ENCODE results near the gene SAMD15. TPM values are rescaled to one million over a fixed set of nuclear protein-coding genes. Genes with fewer than 3 reads are reported as not detected.

Gene SAMD15
- total RNA-seq, 1 donor from 2014 or later = 2.1 TPM

GRCh38 chr14:77436042-77436441 is 58.9 kb downstream of the SAMD15 start:
- Histone ChIP-seq H3K4me2 (ENCODE audit: low read length) (no peak overlapping the region), H2AFZ (ENCODE audit: low read depth, low read length) (no peak overlapping the region), H3K27ac (ENCODE audit: low read depth, low read length) (no peak overlapping the region), H4K20me1 (ENCODE audit: insufficient read depth, low read length) (no peaks in the 10 kb centered on the region), H3K9me3 (ENCODE audit: insufficient read depth, low read depth, low read length) (no peaks in the 10 kb centered on the region), H3K9ac (ENCODE audit: low read length) (no peak overlapping the region), H3K4me1 (ENCODE audit: insufficient read depth, low read length) (no peaks in the 10 kb centered on the region), H3K27me3 (ENCODE audit: insufficient read depth, low read length) (no peaks in the 10 kb centered on the region), H3K4me3 (ENCODE audit: insufficient read depth, low read depth, low read length) (no peak overlapping the region), H3K36me3 (ENCODE audit: insufficient read depth, low read length) (peaks cover 35% of the 10 kb centered on the region), H3K79me2 (ENCODE audit: insufficient read depth, low read length) (no peaks in the 10 kb centered on the region)
- DNase-seq (ENCODE audit: low read depth) (no peak), FAIRE-seq (no peak)
- TF ChIP-seq CTCF (IDR thresholded peaks at IDR 0.05; ENCODE audit: insufficient read depth, low read depth, low read length) (no peak), EZH2 (IDR thresholded peaks at IDR 0.05; ENCODE audit: insufficient read depth, low read length) (no peak)
- no peaks in the 10 kb centered on the region for H3K27me3 Mint-ChIP-seq (ENCODE audit: low read depth, unreplicated experiment)
- H3K4me1 Mint-ChIP-seq (ENCODE audit: low read depth, unreplicated experiment) = peaks cover 8% of the 10 kb centered on the region
- no peaks in the 10 kb centered on the region for H3K9me3 Mint-ChIP-seq (ENCODE audit: unreplicated experiment)
- no peak overlapping the region for H3K27ac Mint-ChIP-seq (ENCODE audit: unreplicated experiment)
- H3K4me3 Mint-ChIP-seq (ENCODE audit: unreplicated experiment) = no peak overlapping the region
- peaks cover 21% of the 10 kb centered on the region for H3K36me3 Mint-ChIP-seq (ENCODE audit: low read depth, unreplicated experiment)

GRCh38 chr14:77438596-77438995 is 61.4 kb downstream of the SAMD15 start:
- Histone ChIP-seq H3K4me2 (ENCODE audit: low read length) (no peak overlapping the region), H3K27ac (ENCODE audit: low read depth, low read length) (no peak overlapping the region), H3K4me1 (ENCODE audit: insufficient read depth, low read length) (no peaks in the 10 kb centered on the region), H3K36me3 (ENCODE audit: insufficient read depth, low read length) (peaks cover 38% of the 10 kb centered on the region), H3K4me3 (ENCODE audit: insufficient read depth, low read depth, low read length) (no peak overlapping the region), H3K79me2 (ENCODE audit: insufficient read depth, low read length) (no peaks in the 10 kb centered on the region), H3K27me3 (ENCODE audit: insufficient read depth, low read length) (no peaks in the 10 kb centered on the region), H3K9ac (ENCODE audit: low read length) (no peak overlapping the region), H4K20me1 (ENCODE audit: insufficient read depth, low read length) (no peaks in the 10 kb centered on the region), H2AFZ (ENCODE audit: low read depth, low read length) (no peak overlapping the region), H3K9me3 (ENCODE audit: insufficient read depth, low read depth, low read length) (no peaks in the 10 kb centered on the region)
- TF ChIP-seq EZH2 (IDR thresholded peaks at IDR 0.05; ENCODE audit: insufficient read depth, low read length) (no peak), CTCF (IDR thresholded peaks at IDR 0.05; ENCODE audit: insufficient read depth, low read depth, low read length) (no peak)
- Mint-ChIP-seq H3K27ac (ENCODE audit: unreplicated experiment) (no peak overlapping the region), H3K4me3 (ENCODE audit: unreplicated experiment) (no peak overlapping the region), H3K27me3 (ENCODE audit: low read depth, unreplicated experiment) (no peaks in the 10 kb centered on the region), H3K9me3 (ENCODE audit: unreplicated experiment) (no peaks in the 10 kb centered on the region), H3K4me1 (ENCODE audit: low read depth, unreplicated experiment) (peaks cover 8% of the 10 kb centered on the region), H3K36me3 (ENCODE audit: low read depth, unreplicated experiment) (peaks cover 32% of the 10 kb centered on the region)
- DNase-seq (ENCODE audit: low read depth) (no peak), FAIRE-seq (no peak)

- DNase-seq (ENCODE audit: low read depth) = no peak
- Histone ChIP-seq H4K20me1 (ENCODE audit: insufficient read depth, low read length) (no peaks in the 10 kb centered on the region), H3K9me3 (ENCODE audit: insufficient read depth, low read depth, low read length) (no peaks in the 10 kb centered on the region), H3K4me2 (ENCODE audit: low read length) (no peak overlapping the region), H2AFZ (ENCODE audit: low read depth, low read length) (no peak overlapping the region), H3K79me2 (ENCODE audit: insufficient read depth, low read length) (no peaks in the 10 kb centered on the region), H3K4me1 (ENCODE audit: insufficient read depth, low read length) (no peaks in the 10 kb centered on the region), H3K36me3 (ENCODE audit: insufficient read depth, low read length) (peaks cover 34% of the 10 kb centered on the region), H3K27me3 (ENCODE audit: insufficient read depth, low read length) (no peaks in the 10 kb centered on the region), H3K9ac (ENCODE audit: low read length) (no peak overlapping the region), H3K4me3 (ENCODE audit: insufficient read depth, low read depth, low read length) (no peak overlapping the region), H3K27ac (ENCODE audit: low read depth, low read length) (no peak overlapping the region)
- Mint-ChIP-seq H3K27me3 (ENCODE audit: low read depth, unreplicated experiment) (no peaks in the 10 kb centered on the region), H3K36me3 (ENCODE audit: low read depth, unreplicated experiment) (peaks cover 30% of the 10 kb centered on the region), H3K27ac (ENCODE audit: unreplicated experiment) (no peak overlapping the region), H3K4me1 (ENCODE audit: low read depth, unreplicated experiment) (peaks cover 8% of the 10 kb centered on the region), H3K4me3 (ENCODE audit: unreplicated experiment) (no peak overlapping the region), H3K9me3 (ENCODE audit: unreplicated experiment) (no peaks in the 10 kb centered on the region)
- TF ChIP-seq EZH2 (IDR thresholded peaks at IDR 0.05; ENCODE audit: insufficient read depth, low read length) (no peak), CTCF (IDR thresholded peaks at IDR 0.05; ENCODE audit: insufficient read depth, low read depth, low read length) (no peak)
- FAIRE-seq = no peak
These were observed 62.7 kb downstream of the SAMD15 start for GRCh38 chr14:77439861-77440260.

Other genes starting within 250 kb of the SAMD15 start
- gene ZDHHC22, start 235.6 kb upstream of the SAMD15 start, total RNA-seq = 0.50 and 0.52 TPM in 2 replicates
- 11.3 and 22.8 TPM in 2 replicates for gene TMEM63C, start 195.6 kb upstream of the SAMD15 start, total RNA-seq
- not detected in 2 replicates for gene NGB, start 106.2 kb upstream of the SAMD15 start, total RNA-seq
- gene POMT2, start 56.5 kb upstream of the SAMD15 start, total RNA-seq = 50.2 and 53.4 TPM in 2 replicates
- gene GSTZ1, start 56.3 kb upstream of the SAMD15 start, total RNA-seq = 17.6 and 18.0 TPM in 2 replicates
- 10.0 and 10.2 TPM in 2 replicates for gene TMED8, start 285 bp upstream of the SAMD15 start, total RNA-seq
- 0.72 and 0.82 TPM in 2 replicates for gene NOXRED1, start 46.1 kb downstream of the SAMD15 start, total RNA-seq
- 22.9 and 24.0 TPM in 2 replicates for gene VIPAS39, start 80.2 kb downstream of the SAMD15 start, total RNA-seq
- 157 and 177 TPM in 2 replicates for gene AHSA1, start 80.7 kb downstream of the SAMD15 start, total RNA-seq
- 0.39 and 0.50 TPM in 2 replicates for gene ISM2, start 121.4 kb downstream of the SAMD15 start, total RNA-seq
- gene SPTLC2, start 239.3 kb downstream of the SAMD15 start, total RNA-seq = 51.2 and 55.9 TPM in 2 replicates

Measured in astrocyte (in vitro differentiated cells and primary cell).